Measurements from ENCODE around the gene SLC1A4.

The SLC1A4 gene

DNA sequence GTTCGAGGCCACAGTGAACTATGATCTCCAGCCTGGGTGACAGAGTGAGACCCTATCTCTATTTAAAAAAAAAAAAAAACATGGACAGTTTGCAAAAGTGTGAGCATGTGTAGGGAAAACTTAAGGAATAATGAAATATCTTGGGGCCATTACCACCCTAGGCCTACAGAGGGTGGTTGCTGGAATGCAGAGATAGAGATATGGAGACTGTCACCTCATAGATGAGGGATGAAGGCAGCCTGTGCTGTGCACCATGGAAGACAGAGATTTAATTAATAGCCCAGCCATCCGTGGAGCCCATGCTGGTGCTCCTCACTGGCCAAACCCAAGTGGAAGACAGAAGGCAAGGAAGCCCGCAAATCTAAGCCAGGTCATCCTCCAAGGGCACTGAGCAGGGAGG is 50.4 kb downstream of the SLC1A4 start:
- no peak overlapping the region for H3K4me3 Mint-ChIP-seq
- no peaks in the 10 kb centered on the region for H3K9me3 Mint-ChIP-seq
- DNase-seq: no peak
- H3K4me1 Mint-ChIP-seq: no peaks in the 10 kb centered on the region
- no peak overlapping the region for H3K27ac Mint-ChIP-seq
- TF ChIP-seq, protein P1, sequence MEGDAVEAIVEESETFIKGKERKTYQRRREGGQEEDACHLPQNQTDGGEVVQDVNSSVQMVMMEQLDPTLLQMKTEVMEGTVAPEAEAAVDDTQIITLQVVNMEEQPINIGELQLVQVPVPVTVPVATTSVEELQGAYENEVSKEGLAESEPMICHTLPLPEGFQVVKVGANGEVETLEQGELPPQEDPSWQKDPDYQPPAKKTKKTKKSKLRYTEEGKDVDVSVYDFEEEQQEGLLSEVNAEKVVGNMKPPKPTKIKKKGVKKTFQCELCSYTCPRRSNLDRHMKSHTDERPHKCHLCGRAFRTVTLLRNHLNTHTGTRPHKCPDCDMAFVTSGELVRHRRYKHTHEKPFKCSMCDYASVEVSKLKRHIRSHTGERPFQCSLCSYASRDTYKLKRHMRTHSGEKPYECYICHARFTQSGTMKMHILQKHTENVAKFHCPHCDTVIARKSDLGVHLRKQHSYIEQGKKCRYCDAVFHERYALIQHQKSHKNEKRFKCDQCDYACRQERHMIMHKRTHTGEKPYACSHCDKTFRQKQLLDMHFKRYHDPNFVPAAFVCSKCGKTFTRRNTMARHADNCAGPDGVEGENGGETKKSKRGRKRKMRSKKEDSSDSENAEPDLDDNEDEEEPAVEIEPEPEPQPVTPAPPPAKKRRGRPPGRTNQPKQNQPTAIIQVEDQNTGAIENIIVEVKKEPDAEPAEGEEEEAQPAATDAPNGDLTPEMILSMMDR (IDR thresholded peaks at IDR 0.05): no peak
- peaks cover 32% of the 10 kb centered on the region for H3K36me3 Mint-ChIP-seq (ENCODE audit: low read depth)
- peaks cover 2% of the 10 kb centered on the region for H3K27me3 Mint-ChIP-seq (ENCODE audit: low read depth, poor library complexity)

DNA sequence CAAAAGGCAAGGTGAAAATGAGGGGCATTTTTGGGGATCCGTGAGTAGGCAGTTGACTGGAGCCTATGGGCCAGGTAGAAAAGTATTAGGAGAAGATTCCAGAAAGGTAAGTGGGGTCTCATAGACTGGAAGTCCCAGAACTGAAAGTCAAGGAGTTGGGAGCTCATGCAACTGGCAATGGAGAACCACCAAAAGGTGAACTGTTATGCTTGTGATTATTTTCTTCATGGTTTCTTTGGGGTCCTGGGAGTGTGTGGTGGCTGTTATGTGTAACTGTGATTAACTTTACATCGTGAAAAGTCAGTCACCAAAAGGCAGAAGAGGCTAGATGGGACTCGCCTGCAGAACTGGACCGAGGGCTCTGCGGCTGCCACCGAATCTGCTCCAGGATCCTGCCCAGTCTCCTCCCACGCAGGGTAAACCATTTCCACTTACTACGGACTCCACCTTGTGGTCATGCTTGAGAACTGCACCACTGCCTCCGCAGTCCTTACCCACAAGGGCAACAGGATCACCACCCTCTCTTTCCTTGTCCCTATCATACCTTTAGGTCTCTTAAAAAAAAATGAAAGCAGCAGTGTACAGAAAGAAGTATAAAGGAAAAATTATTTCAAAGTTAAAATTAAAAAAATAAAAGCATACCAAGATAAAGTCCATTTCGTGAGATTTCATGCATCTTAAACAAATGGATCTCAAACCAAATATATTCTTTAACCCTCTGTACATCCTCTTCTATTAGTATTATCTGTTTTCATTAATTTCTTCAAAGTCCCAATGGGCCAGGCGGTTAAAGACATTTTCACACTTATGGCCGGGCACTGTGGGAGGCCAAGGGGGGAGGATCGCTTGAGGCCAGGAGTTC is 51.4 kb downstream of the SLC1A4 start:
- Mint-ChIP-seq H3K27ac (no peak overlapping the region), H3K9me3 (no peaks in the 10 kb centered on the region), H3K27me3 (ENCODE audit: low read depth, poor library complexity) (no peaks in the 10 kb centered on the region), H3K4me1 (peaks cover 4% of the 10 kb centered on the region), H3K36me3 (ENCODE audit: low read depth) (peaks cover 36% of the 10 kb centered on the region), H3K4me3 (no peak overlapping the region)
- peak; percentile 77 for DNase-seq
- TF ChIP-seq, protein P1 (IDR thresholded peaks at IDR 0.05): peak; percentile 90

DNA sequence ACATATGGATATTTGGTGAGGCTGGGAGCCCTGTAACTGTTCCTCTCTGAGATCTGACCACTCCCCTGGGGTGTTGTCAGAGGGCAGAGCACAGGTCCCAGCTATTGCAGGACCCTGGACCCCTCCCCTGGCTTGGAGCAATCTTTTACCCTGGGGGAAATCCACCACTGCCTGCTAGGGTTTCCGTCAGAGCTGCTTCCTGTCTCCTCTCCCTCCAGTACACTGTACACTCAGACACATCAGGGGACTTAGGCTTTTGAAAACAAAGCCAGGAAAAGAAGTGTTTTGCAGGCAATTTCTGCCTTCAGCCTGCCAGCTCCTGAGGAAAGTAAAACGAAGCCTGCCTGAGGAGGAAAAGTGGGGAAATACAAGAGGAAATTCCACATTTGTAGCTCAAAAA is 53.8 kb downstream of the SLC1A4 start:
- Mint-ChIP-seq H3K4me3 (no peak overlapping the region), H3K27ac (no peak overlapping the region), H3K27me3 (ENCODE audit: low read depth, poor library complexity) (peaks cover 5% of the 10 kb centered on the region), H3K4me1 (peaks cover 8% of the 10 kb centered on the region), H3K9me3 (peaks cover 11% of the 10 kb centered on the region), H3K36me3 (ENCODE audit: low read depth) (peaks cover 48% of the 10 kb centered on the region)
- DNase-seq: no peak
- TF ChIP-seq, protein P1 (IDR thresholded peaks at IDR 0.05): no peak

DNA sequence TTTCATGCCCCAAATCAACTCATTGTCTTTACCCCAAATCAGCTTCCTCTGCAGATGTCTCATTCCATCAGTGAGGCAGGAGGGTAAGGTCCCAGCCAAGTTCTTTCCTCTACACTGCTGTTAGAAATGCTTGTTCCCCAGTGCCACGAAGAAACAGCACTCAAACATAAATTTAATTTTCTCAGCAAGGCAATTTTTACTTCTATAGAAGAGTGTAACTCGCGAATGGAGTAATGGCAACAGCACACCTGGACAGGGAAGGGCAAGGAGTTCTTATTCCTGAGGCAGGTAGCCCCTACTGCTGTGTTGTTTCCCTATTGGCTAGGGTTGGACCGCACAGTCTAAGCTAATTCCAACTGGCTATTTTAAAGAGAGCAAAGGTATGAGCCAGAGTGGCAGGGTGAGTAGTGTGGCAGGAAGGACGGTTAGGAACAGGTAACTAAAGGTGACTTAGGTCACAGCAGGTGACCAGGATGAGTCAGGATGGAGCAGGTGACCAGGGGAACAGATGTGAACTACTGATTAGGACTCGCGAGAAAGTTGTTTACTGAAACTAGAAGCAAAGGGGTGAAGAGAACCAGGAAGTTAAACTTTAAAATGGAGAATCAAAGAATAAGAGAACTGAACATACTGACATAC is 55.0 kb downstream of the SLC1A4 start:
- DNase-seq: no peak
- Mint-ChIP-seq H3K36me3 (ENCODE audit: low read depth) (peaks cover 51% of the 10 kb centered on the region), H3K27me3 (ENCODE audit: low read depth, poor library complexity) (peaks cover 5% of the 10 kb centered on the region), H3K27ac (no peak overlapping the region), H3K9me3 (peaks cover 22% of the 10 kb centered on the region), H3K4me1 (peaks cover 8% of the 10 kb centered on the region), H3K4me3 (no peak overlapping the region)
- TF ChIP-seq, protein P1 (IDR thresholded peaks at IDR 0.05): no peak

DNA sequence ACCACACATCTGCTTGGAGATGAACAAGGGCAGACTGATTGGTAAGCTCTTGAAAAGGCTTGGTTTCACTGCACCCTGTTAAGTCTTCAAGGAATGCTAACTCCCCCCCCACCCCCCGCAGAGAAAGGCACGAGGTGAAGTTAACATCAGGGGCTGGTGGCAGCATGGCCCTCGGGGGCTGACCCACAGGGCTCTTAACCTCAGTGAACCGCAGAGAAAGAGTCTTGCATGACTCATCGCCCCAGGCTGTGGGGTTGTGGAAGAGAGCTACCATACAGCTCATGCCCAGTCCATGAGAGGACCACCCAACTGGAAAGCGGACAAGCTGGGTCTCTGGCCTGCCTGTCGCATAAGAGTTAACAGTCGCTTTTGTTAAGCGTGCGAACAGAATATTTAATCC is 56.5 kb downstream of the SLC1A4 start:
- H3K36me3 Mint-ChIP-seq (ENCODE audit: low read depth): peaks cover 51% of the 10 kb centered on the region
- peaks cover 8% of the 10 kb centered on the region for H3K4me1 Mint-ChIP-seq
- H3K27ac Mint-ChIP-seq: no peak overlapping the region
- TF ChIP-seq, protein P1 (IDR thresholded peaks at IDR 0.05): no peak
- peaks cover 22% of the 10 kb centered on the region for H3K9me3 Mint-ChIP-seq
- no peak overlapping the region for H3K4me3 Mint-ChIP-seq
- DNase-seq: peak; percentile 7
- peaks cover 5% of the 10 kb centered on the region for H3K27me3 Mint-ChIP-seq (ENCODE audit: low read depth, poor library complexity)

All from nephron progenitor cell (in vitro differentiated cells).